Measurements from ENCODE around the gene RSKR. TPM values are rescaled to one million over a fixed set of nuclear protein-coding genes. Genes with fewer than 3 reads are reported as not detected.
"Not testable (repeated sequence)": the region's sequence is repeated elsewhere in the genome, so short reads cannot be mapped to it uniquely, and the experiment has no call there.

Gene RSKR
- polyA plus RNA-seq, 2 of the 4 experiments (the other 2 are of a cell fraction) = 5.8 to 18.7 TPM

GRCh38 chr17:28610376-28610775, 3.6 kb downstream of the RSKR start (continued):
- no peak for TF ChIP-seq CHD4 (IDR thresholded peaks at IDR 0.05; ENCODE audit: borderline replicate concordance)

- H3K9me3 ChIP-seq; DNase-seq (ENCODE audit: low read depth in 1 of 2, low spot score in 1 of 2); H3K4me2 ChIP-seq; CTCF ChIA-PET; H3K4me1 ChIP-seq; FAIRE-seq; POLR2A ChIA-PET; H3K4me3 ChIP-seq; ATAC-seq; H3K27ac ChIP-seq: not testable (repeated sequence)
- 86% methylated on average over 2 of the region's 31 CpGs for WGBS (ENCODE audit: missing lambda C conversion rate)
Observed at GRCh38 chr17:28604031-28604430, 10.0 kb downstream of the RSKR start.

- no peak for FAIRE-seq
- 12% methylated on average over 40 of the region's 40 CpGs for WGBS (ENCODE audit: missing lambda C conversion rate)
- no peaks in the 10 kb centered on the region for H3K9me3 ChIP-seq
- DNase-seq (ENCODE audit: low read depth in 1 of 2, low spot score in 1 of 2) = peak; percentile 72 to 83
- H3K4me3 ChIP-seq = peak overlapping the region; percentile 79
- H3K27ac ChIP-seq = peak overlapping the region; percentile 55 to 88
- TF ChIP-seq CBX2 (IDR thresholded peaks at IDR 0.05; ENCODE audit: borderline replicate concordance, low read depth) = no peak
- TF ChIP-seq TP53 (CRISPR knock-in tag; IDR thresholded peaks at IDR 0.05) = 0 out of 2 replicates have a peak, but pooled peaks have one; percentile 25
- TF ChIP-seq JUN (IDR thresholded peaks at IDR 0.05) = peak in 1 of 2 experiments; percentile 39; a peak in 1 of 5 replicates
- TF ChIP-seq FOSL2 (IDR thresholded peaks at IDR 0.05) = no peak
- TF ChIP-seq FOSL2 (CRISPR knock-in tag; IDR thresholded peaks at IDR 0.05) = peak; percentile 47
- POLR2A ChIA-PET = interaction anchor here (0.9 to 1.1 kb wide), 4 partner anchors 12 to 120 kb away, joined by 3 to 4 read pairs (median 4); partner anchors contain the start of genes BLTP2, PIGS and RPL23A
- peak; percentile 79 to 83 for ATAC-seq
- CTCF ChIA-PET = interaction anchor here (0.7 to 3.1 kb wide), 5 partner anchors 8 to 141 kb away, joined by 3 to 20 read pairs (median 3); partner anchors contain the start of gene BLTP2
- H3K4me1 ChIP-seq = peaks cover 17% of the 10 kb centered on the region
- H3K4me2 ChIP-seq = peak overlapping the region; percentile 78
Observed at GRCh38 chr17:28599311-28600184, 14.4 kb downstream of the RSKR start.

- DNase-seq (ENCODE audit: low read depth in 1 of 2, low spot score in 1 of 2) (peak; percentile 95 to 99), ATAC-seq (peak; percentile 91 to 96), FAIRE-seq (no peak)
- ChIA-PET CTCF (interaction anchor here (1.0 to 3.1 kb wide), 9 partner anchors 9 to 105 kb away, joined by 3 to 20 read pairs (median 5); partner anchors contain the start of genes ALDOC and BLTP2), POLR2A (interaction anchor here (0.9 to 1.1 kb wide), 3 partner anchors 12 to 46 kb away, joined by 3 to 4 read pairs (median 3); partner anchors contain the start of genes BLTP2 and PIGS)
- H3K4me3 ChIP-seq = peak within 1 kb of the TSS; percentile 79
- peaks cover 17% of the 10 kb centered on the region for H3K4me1 ChIP-seq
- no peaks in the 10 kb centered on the region for H3K9me3 ChIP-seq
- 2% methylated on average over 23 of the region's 44 CpGs for WGBS (ENCODE audit: missing lambda C conversion rate)
- H3K27ac ChIP-seq = peak within 1 kb of the TSS; percentile 79 to 88
- H3K4me2 ChIP-seq = peak within 1 kb of the TSS; percentile 78
- TF ChIP-seq ZC3H11A (IDR thresholded peaks at IDR 0.05) = no peak
- TF ChIP-seq MYC (IDR thresholded peaks at IDR 0.05; ENCODE audit: borderline replicate concordance, low read length) = no peak
- 0 out of 2 replicates have a peak, but pooled peaks have one; percentile 23 for TF ChIP-seq HDAC2 (IDR thresholded peaks at IDR 0.05)
- no peak for TF ChIP-seq ATOH8 (CRISPR knock-in tag; IDR thresholded peaks at IDR 0.05; ENCODE audit: low read depth)
- no peak for TF ChIP-seq RCOR1 (IDR thresholded peaks at IDR 0.05; ENCODE audit: low read depth, low read length)
- no peak; the same call in 1 of the 2 replicates for TF ChIP-seq PBX3 (IDR thresholded peaks at IDR 0.05)
- TF ChIP-seq FOXS1 (CRISPR knock-in tag; IDR thresholded peaks at IDR 0.05) = no peak
- TF ChIP-seq EP300 (IDR thresholded peaks at IDR 0.05) = no peak
- no peak for TF ChIP-seq SMC3 (IDR thresholded peaks at IDR 0.05)
- no peak for TF ChIP-seq CEBPB (IDR thresholded peaks at IDR 0.05)
- no peak for TF ChIP-seq JUNB (IDR thresholded peaks at IDR 0.05)
- peak; percentile 58; the same call in 1 of the 2 replicates for TF ChIP-seq PHF8 (IDR thresholded peaks at IDR 0.05; ENCODE audit: borderline replicate concordance, low read depth)
- no peak for TF ChIP-seq NR3C1 (IDR thresholded peaks at IDR 0.05)
- TF ChIP-seq ESRRA (IDR thresholded peaks at IDR 0.05; ENCODE audit: borderline replicate concordance, low read length) = no peak
- 0 out of 2 replicates have a peak, but pooled peaks have one; percentile 27 for TF ChIP-seq GATA3 (IDR thresholded peaks at IDR 0.05; ENCODE audit: borderline replicate concordance)
- no peak for TF ChIP-seq NPAS2 (CRISPR knock-in tag; IDR thresholded peaks at IDR 0.05; ENCODE audit: borderline replicate concordance)
- TF ChIP-seq ZSCAN20 (CRISPR knock-in tag; IDR thresholded peaks at IDR 0.05) = no peak
- no peak for TF ChIP-seq SREBF2 (IDR thresholded peaks at IDR 0.05)
- no peak for TF ChIP-seq CHD2 (IDR thresholded peaks at IDR 0.05; ENCODE audit: low read length, partially characterized antibody)
- peak in 1 of 2 experiments; percentile 79; a peak in 4 of 5 replicates for TF ChIP-seq JUN (IDR thresholded peaks at IDR 0.05)
- TF ChIP-seq ELK1 (IDR thresholded peaks at IDR 0.05; ENCODE audit: low read depth, low read length) = no peak
- TF ChIP-seq POLR2AphosphoS2 (conservative IDR thresholded peaks at IDR 0.05; ENCODE audit: low read length) = no peak
- TF ChIP-seq NFE2L2 (conservative IDR thresholded peaks at IDR 0.05; ENCODE audit: low read length) = no peak
- no peak for TF ChIP-seq EHMT2 (IDR thresholded peaks at IDR 0.05; ENCODE audit: low read depth)
Observed at GRCh38 chr17:28598799-28599310, 15.1 kb downstream of the RSKR start, which contains the start of gene SPAG5. Gene SPAG5, minus strand, starts transcription at chr17:28599025. Its CDS starts 79 bp downstream, at chr17:28598946.

All from A549 (cell line).